A673 (cell line): ENCODE data around the gene DOCK10. TPM values are rescaled to one million over a fixed set of nuclear protein-coding genes. Genes with fewer than 3 reads are reported as not detected.

Experiments used
- BruUV-seq: library from RNA; stranded (reverse); fragments of 400-500 nt; replicated peaks from 2 replicates; lab custom pipeline; 2021; lab: Mats Ljungman, UMichigan
- CTCF ChIA-PET: fragments of 300-600 bp; sonication (Branson Sonifier 250); formaldehyde crosslinking; loops from one replicate; lab custom pipeline; 2022; ENCODE audit warnings: antibody characterized with exemption; lab: Charles Lee
- POLR2A ChIA-PET: fragments of 300-600 bp; sonication (Branson Sonifier 250); formaldehyde crosslinking; loops from one replicate; lab custom pipeline; 2022; ENCODE audit warnings: antibody characterized with exemption; ENCODE audit not compliant: low non-redundant PET; lab: Charles Lee
- DNase-seq: peaks from one replicate; pipeline ENCODE4 v3.0.0-alpha.2; 2015; ENCODE audit warnings: low spot score
- H3K27ac ChIP-seq: fragments of 200-600 bp; sonication (generic); 2 replicates; pipeline ENCODE4 v1.5.1; 2016; ENCODE audit warnings: mixed run types, low read depth, mild to moderate bottlenecking, mixed read lengths, antibody characterized with exemption, low read length; ENCODE audit not compliant: poor library complexity, severe bottlenecking
- H3K27me3 ChIP-seq: fragments of 200-600 bp; sonication (generic); replicated peaks from 2 replicates; pipeline ENCODE4 v1.6.1; 2017; ENCODE audit warnings: mixed run types, low read depth, mild to moderate bottlenecking, mixed read lengths, antibody characterized with exemption, low read length; ENCODE audit not compliant: insufficient read depth, poor library complexity
- H3K36me3 ChIP-seq: fragments of 200-600 bp; sonication (generic); 2 replicates; pipeline ENCODE4 v1.6.1; 2016; ENCODE audit warnings: mixed run types, mild to moderate bottlenecking, mixed read lengths, antibody characterized with exemption, low read length; ENCODE audit not compliant: insufficient read depth, poor library complexity, severe bottlenecking
- H3K4me1 ChIP-seq: fragments of 200-600 bp; sonication (generic); 2 replicates; pipeline ENCODE4 v1.6.1; 2017; ENCODE audit warnings: mixed run types, mild to moderate bottlenecking, mixed read lengths, antibody characterized with exemption, low read length; ENCODE audit not compliant: insufficient read depth, poor library complexity, severe bottlenecking
- H3K4me3 ChIP-seq: fragments of 200-600 bp; sonication (generic); 2 replicates; pipeline ENCODE4 v1.5.1; 2016; ENCODE audit warnings: low read depth, mixed run types, mild to moderate bottlenecking, mixed read lengths, low read length; ENCODE audit not compliant: poor library complexity, severe bottlenecking
- H3K9me3 ChIP-seq: fragments of 200-600 bp; sonication (generic); 2 replicates; pipeline ENCODE4 v1.6.1; 2016; ENCODE audit warnings: mixed run types, low read depth, mild to moderate bottlenecking, mixed read lengths, antibody characterized with exemption, low read length; ENCODE audit not compliant: poor library complexity, severe bottlenecking
- EZH2 ChIP-seq: fragments of 200-600 bp; sonication (generic); IDR thresholded peaks from 2 replicates; pipeline ENCODE4 v1.6.1; 2017; ENCODE audit warnings: borderline replicate concordance, low read depth, mild to moderate bottlenecking, mixed read lengths, antibody characterized with exemption, low read length; ENCODE audit not compliant: poor library complexity, severe bottlenecking
- intact Hi-C: fragments of 100-400 bp; cut with micrococcal nuclease; formaldehyde crosslinking; loops from one replicate; pipeline ENCODE4 v1.10.0; 2022; ENCODE audit not compliant: unreplicated experiment
- total RNA-seq: library from RNA; stranded (reverse); gene quantifications from 2 replicates; pipeline ENCODE4 v1.2.3, GENCODE V29; 2021
- TF ChIP-seq, protein P1 (sequence below): fragments of 300-800, 200-600 bp; sonication (generic); conservative IDR thresholded peaks from 2 replicates; pipeline ENCODE4 v1.5.1; 2017; ENCODE audit warnings: low read depth, mild to moderate bottlenecking, antibody characterized with exemption, low read length, moderate library complexity, mixed read lengths

The DOCK10 gene
- total RNA-seq, 1 experiment from 2014 or later: 5.1 TPM

DNA sequence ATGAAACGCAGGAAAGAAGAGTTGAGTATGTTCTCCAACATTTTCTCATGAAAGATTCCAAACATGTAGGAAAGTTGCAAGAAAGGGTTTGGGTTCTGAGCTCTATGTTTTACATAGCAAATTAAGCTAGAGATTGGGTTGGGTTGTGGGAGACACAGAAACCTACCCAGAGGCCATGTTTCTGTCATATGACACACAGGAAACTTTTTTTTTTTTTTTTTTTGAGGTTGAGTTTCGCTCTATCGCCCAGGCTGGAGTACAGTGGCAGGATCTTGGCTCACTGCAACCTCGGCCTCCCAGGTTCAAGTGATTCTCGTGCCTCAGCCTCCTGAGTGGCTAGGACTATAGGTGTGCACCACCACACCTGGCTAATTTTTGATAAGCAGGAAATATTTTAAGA lies 57.6 kb downstream of the DOCK10 start:
- intact Hi-C loops: no loop called here
- ChIA-PET POLR2A (no interaction called here), CTCF (no interaction called here)
- Histone ChIP-seq H3K9me3 (no peaks in the 10 kb centered on the region), H3K4me1 (no peaks in the 10 kb centered on the region), H3K36me3 (no peaks in the 10 kb centered on the region), H3K27ac (no peak overlapping the region), H3K27me3 (no peaks in the 10 kb centered on the region), H3K4me3 (no peak overlapping the region)
- no TSS peak for BruUV-seq
- TF ChIP-seq EZH2: no peak
- TF ChIP-seq, protein P1, sequence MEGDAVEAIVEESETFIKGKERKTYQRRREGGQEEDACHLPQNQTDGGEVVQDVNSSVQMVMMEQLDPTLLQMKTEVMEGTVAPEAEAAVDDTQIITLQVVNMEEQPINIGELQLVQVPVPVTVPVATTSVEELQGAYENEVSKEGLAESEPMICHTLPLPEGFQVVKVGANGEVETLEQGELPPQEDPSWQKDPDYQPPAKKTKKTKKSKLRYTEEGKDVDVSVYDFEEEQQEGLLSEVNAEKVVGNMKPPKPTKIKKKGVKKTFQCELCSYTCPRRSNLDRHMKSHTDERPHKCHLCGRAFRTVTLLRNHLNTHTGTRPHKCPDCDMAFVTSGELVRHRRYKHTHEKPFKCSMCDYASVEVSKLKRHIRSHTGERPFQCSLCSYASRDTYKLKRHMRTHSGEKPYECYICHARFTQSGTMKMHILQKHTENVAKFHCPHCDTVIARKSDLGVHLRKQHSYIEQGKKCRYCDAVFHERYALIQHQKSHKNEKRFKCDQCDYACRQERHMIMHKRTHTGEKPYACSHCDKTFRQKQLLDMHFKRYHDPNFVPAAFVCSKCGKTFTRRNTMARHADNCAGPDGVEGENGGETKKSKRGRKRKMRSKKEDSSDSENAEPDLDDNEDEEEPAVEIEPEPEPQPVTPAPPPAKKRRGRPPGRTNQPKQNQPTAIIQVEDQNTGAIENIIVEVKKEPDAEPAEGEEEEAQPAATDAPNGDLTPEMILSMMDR: no peak
- DNase-seq: no peak

DNA sequence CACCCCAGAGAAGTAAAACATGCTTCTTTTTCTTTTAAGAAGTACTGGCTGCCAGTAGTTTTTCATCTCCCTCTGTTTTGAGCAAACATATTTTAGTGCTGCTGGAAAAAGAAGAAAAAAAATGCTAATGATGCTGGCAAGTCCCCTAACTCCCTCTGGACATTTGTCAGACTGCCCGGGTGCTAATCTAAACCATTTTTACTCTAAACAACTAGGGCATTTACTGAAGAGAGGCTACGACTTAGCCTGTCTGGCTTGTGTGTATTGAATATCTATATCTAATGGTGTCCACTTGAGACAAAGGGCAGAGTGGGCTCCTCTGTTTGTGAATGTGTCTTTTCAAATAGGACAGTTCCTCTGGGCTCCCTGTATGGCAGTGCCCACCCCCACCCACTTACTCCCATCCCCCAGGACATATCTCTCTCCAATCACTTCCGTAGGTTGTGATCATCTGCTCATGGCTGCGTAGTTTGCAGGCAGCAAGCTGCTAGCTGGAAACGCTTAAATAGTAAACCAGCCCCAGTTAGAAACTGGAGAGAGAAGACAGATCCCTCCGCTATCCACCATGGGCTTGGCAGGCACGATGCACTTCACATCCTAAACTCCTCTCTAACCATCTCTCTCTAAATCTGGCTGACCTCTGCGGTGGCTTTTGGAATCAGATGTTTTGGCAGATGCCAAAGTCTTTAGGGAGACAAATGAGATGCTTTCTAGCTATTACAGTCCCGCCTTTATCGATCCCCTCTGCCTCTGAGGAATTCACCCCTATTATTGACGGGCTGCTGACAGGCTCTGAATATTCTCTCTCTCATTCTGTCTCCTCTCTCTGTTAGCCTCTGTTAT lies 58.3 kb downstream of the DOCK10 start:
- Histone ChIP-seq H3K4me1 (no peaks in the 10 kb centered on the region), H3K27ac (no peak overlapping the region), H3K4me3 (no peak overlapping the region), H3K36me3 (no peaks in the 10 kb centered on the region), H3K27me3 (no peaks in the 10 kb centered on the region), H3K9me3 (no peaks in the 10 kb centered on the region)
- intact Hi-C loops: no loop called here
- ChIA-PET POLR2A (no interaction called here), CTCF (no interaction called here)
- TF ChIP-seq, protein P1: no peak
- TF ChIP-seq EZH2: no peak
- no peak for DNase-seq
- no TSS peak for BruUV-seq

DNA sequence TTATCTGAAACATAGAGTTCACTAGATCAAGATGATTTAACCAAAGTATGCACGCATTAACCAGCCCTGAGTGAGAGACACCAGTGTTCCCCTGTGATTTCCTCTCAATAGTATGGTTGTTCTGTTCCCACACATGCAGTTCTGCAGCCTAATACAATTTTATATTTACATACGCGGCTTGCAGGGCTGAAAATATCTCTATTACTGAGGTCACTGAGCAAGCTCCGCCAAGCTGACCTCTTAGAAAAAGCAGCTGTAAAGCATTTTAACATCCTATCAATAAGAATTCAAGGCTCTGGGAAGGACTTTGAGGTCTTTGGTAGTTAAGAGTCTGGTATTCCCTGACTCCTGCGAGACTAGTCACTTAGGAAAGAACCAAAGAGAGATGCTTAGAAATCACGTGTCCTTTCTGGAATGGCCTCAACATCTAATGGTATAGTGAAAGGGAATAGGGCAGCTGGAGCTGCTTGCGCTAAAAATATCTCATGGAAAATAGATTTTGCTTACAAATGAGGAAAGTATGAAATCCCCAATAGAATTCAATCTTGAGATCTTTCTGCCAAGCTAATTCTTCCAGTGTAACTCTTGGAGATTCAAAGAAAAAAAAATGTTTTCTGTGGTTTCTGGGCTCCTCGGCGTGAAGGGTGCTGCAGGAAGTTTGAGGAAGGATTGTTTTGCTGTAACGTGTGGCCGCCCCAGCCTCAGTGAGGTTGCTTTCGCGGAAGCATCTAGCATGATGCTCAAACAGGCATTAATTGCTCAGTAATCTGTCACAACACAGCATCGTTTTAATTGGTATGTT lies 59.2 kb downstream of the DOCK10 start:
- Histone ChIP-seq H3K36me3 (no peaks in the 10 kb centered on the region), H3K4me1 (no peaks in the 10 kb centered on the region), H3K9me3 (no peaks in the 10 kb centered on the region), H3K27me3 (no peaks in the 10 kb centered on the region), H3K4me3 (no peak overlapping the region), H3K27ac (no peak overlapping the region)
- POLR2A ChIA-PET: no interaction called here
- no peak for TF ChIP-seq EZH2
- TF ChIP-seq, protein P1: no peak
- no TSS peak for BruUV-seq
- intact Hi-C loops: no loop called here
- CTCF ChIA-PET: no interaction called here
- DNase-seq: no peak
